ACC112 (cell line): ENCODE data around the gene UTP20.
"Not testable (repeated sequence)": the region's sequence is repeated elsewhere in the genome, so short reads cannot be mapped to it uniquely, and the experiment has no call there.

Source experiments
- H2AFZ ChIP-seq: fragments of 200-600 bp; sonication (generic); one replicate; pipeline ENCODE4 v1.6.0; 2017; ENCODE audit warnings: antibody characterized with exemption, low read length; ENCODE audit not compliant: unreplicated experiment
- H3K27ac ChIP-seq: fragments of 200-600 bp; sonication (generic); 2 replicates; pipeline ENCODE4 v1.5.1; 2014; ENCODE audit warnings: low read depth, mild to moderate bottlenecking, antibody characterized with exemption, low read length, moderate library complexity
- H3K27me3 ChIP-seq: fragments of 200-600 bp; sonication (generic); 2 replicates; pipeline ENCODE4 v1.6.1; 2014; ENCODE audit warnings: mild to moderate bottlenecking, antibody characterized with exemption, low read length, moderate library complexity, mixed read lengths; ENCODE audit not compliant: insufficient read depth
- H3K36me3 ChIP-seq: fragments of 200-600 bp; sonication (generic); 2 replicates; pipeline ENCODE4 v1.6.1; 2016; ENCODE audit warnings: mild to moderate bottlenecking, antibody characterized with exemption, low read length, moderate library complexity, mixed read lengths; ENCODE audit not compliant: insufficient read depth
- H3K4me1 ChIP-seq: fragments of 200-600 bp; sonication (generic); one replicate; pipeline ENCODE4 v1.6.1; 2016; ENCODE audit warnings: low read length, mixed read lengths; ENCODE audit not compliant: insufficient read depth, unreplicated experiment, control insufficient read depth
- H3K4me3 ChIP-seq: fragments of 200-600 bp; sonication (generic); 2 replicates; pipeline ENCODE4 v1.5.1; 2014; ENCODE audit warnings: mild to moderate bottlenecking, low read depth, low read length
- H3K79me2 ChIP-seq: fragments of 200-600 bp; sonication (generic); one replicate; pipeline ENCODE4 v1.6.0; 2016; ENCODE audit warnings: low read length; ENCODE audit not compliant: control insufficient read depth, unreplicated experiment, insufficient read depth

The UTP20 gene

GRCh38 chr12:101361455-101361854 is 81.5 kb downstream of the UTP20 start:
- no peak overlapping the region for H2AFZ ChIP-seq
- H3K79me2 ChIP-seq = no peaks in the 10 kb centered on the region
- H3K27me3 ChIP-seq = no peaks in the 10 kb centered on the region
- no peaks in the 10 kb centered on the region for H3K4me1 ChIP-seq
- no peak overlapping the region for H3K27ac ChIP-seq
- peaks cover 9% of the 10 kb centered on the region for H3K36me3 ChIP-seq
- no peak overlapping the region for H3K4me3 ChIP-seq

DNA sequence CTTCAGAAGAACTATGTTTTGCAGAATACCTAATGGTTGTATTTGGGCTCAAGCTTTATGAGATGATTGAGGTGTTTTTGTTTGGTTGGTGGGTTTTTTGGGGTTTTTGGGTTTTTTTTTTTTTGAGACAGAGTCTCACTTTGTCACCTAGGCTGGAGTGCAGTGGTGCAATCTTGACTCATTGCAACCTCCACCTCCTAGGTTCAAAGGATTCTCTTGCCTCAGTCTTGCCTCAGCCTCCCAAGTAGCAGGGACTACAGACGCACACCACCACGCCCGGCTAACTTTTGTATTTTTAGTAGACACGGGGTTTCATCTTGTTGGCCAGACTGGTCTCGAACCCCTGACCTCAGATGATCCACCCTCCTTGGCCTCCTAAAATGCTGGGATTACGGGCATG is 88.1 kb downstream of the UTP20 start:
- no peak overlapping the region for H3K27ac ChIP-seq
- no peak overlapping the region for H3K4me3 ChIP-seq
- no peaks in the 10 kb centered on the region for H3K27me3 ChIP-seq
- no peaks in the 10 kb centered on the region for H3K4me1 ChIP-seq
- H2AFZ ChIP-seq = no peak overlapping the region
- H3K36me3 ChIP-seq = peaks cover 14% of the 10 kb centered on the region; the same call in 1 of the 2 replicates
- H3K79me2 ChIP-seq = no peaks in the 10 kb centered on the region

DNA sequence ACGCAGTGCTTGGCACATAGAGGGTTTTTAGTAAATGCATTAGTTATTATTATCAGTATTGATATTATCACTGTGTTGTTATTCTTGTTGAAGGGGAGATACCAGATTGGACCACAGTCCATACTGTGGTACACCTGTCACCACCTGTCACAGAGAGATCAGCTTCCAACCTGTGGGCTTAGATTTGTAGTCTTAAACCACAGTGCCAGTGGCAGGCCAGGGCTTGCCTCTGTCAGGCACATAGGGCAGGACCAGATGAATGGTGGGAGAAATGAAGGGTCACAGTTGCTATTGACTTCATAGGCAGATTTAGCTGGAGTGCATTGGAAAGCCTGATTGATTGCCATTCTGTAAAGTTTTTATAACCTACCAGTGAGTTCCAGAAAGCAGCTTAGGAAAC is 92.5 kb downstream of the UTP20 start:
- peaks cover 18% of the 10 kb centered on the region; the same call in 1 of the 2 replicates for H3K36me3 ChIP-seq

GRCh38 chr12:101375573-101375972 is 95.7 kb downstream of the UTP20 start:
- Histone ChIP-seq H2AFZ (no peak overlapping the region), H3K4me3 (no peak overlapping the region), H3K36me3 (peaks cover 30% of the 10 kb centered on the region), H3K79me2 (no peaks in the 10 kb centered on the region), H3K27me3 (no peaks in the 10 kb centered on the region), H3K27ac (no peak overlapping the region), H3K4me1 (no peaks in the 10 kb centered on the region)

More for the DNA sequence above, 92.5 kb downstream of the UTP20 start:
- no peak overlapping the region for H2AFZ ChIP-seq
- no peaks in the 10 kb centered on the region for H3K27me3 ChIP-seq
- H3K4me3 ChIP-seq = no peak overlapping the region
- H3K79me2 ChIP-seq = no peaks in the 10 kb centered on the region
- no peaks in the 10 kb centered on the region for H3K4me1 ChIP-seq
- H3K27ac ChIP-seq = no peak overlapping the region

GRCh38 chr12:101379149-101379548 is 99.2 kb downstream of the UTP20 start:
- H3K27ac ChIP-seq = no peak overlapping the region
- no peaks in the 10 kb centered on the region for H3K4me1 ChIP-seq
- no peaks in the 10 kb centered on the region for H3K27me3 ChIP-seq
- H3K4me3 ChIP-seq = no peak overlapping the region
- H2AFZ ChIP-seq = no peak overlapping the region
- H3K36me3 ChIP-seq = peaks cover 19% of the 10 kb centered on the region
- H3K79me2 ChIP-seq = no peaks in the 10 kb centered on the region

DNA sequence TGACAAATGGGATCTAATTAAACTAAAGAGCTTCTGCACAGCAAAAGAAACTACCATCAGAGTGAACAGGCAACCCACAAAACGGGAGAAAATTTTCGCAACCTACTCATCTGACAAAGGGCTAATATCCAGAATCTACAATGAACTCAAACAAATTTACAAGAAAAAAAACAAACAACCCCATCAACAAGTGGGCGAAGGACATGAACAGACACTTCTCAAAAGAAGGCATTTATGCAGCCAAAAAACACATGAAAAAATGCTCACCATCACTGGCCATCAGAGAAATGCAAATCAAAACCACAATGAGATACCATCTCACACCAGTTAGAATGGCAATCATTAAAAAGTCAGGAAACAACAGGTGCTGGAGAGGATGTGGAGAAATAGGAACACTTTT is 111.3 kb downstream of the UTP20 start:
- H3K36me3 ChIP-seq = peaks cover 46% of the 10 kb centered on the region
- H3K79me2 ChIP-seq, H3K4me3 ChIP-seq, H2AFZ ChIP-seq, H3K27ac ChIP-seq, H3K27me3 ChIP-seq, H3K4me1 ChIP-seq: not testable (repeated sequence)

DNA sequence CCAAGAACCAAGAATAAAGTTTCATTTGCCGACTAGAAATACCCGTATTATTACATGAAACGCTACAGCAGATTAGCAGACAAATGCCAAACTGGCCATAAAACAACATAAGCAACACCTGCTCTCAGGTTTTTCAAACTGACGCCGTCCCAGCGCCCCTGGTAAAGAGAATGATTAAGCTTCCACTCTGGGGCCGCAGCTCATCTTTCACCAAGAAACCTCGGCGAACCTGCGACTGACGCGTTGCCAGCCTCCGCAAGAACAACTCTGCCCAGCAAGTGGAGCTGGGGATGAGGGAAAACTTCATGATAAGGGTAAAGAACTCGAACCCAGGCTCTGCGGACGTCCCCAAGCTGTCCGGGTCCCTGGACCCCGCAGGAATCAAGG is 127.1 kb downstream of the UTP20 start:
- Histone ChIP-seq H3K36me3 (no peaks in the 10 kb centered on the region), H2AFZ (peak overlapping the region; percentile 81), H3K27ac (peak overlapping the region; percentile 90), H3K4me1 (peaks cover 15% of the 10 kb centered on the region), H3K27me3 (0 out of 2 replicates have a peak, but pooled peaks cover 3% of the 10 kb centered on the region), H3K4me3 (peak overlapping the region; percentile 91), H3K79me2 (peaks cover 46% of the 10 kb centered on the region)

- Histone ChIP-seq H3K36me3 (no peaks in the 10 kb centered on the region), H3K4me3 (peak within 1 kb of the TSS; percentile 91), H3K4me1 (peaks cover 15% of the 10 kb centered on the region), H3K79me2 (peaks cover 39% of the 10 kb centered on the region), H3K27me3 (0 out of 2 replicates have a peak, but pooled peaks cover 3% of the 10 kb centered on the region), H2AFZ (peak within 1 kb of the TSS; percentile 94), H3K27ac (peak within 1 kb of the TSS; percentile 90)
Measured at GRCh38 chr12:101407436-101408345, 127.8 kb downstream of the UTP20 start, which contains the start of gene ARL1. Gene ARL1, minus strand, starts transcription at chr12:101407772. Its CDS starts 127 bp downstream, at chr12:101407645.

GRCh38 chr12:101410169-101410568 is 130.3 kb downstream of the UTP20 start:
- Histone ChIP-seq H3K79me2 (peaks cover 20% of the 10 kb centered on the region), H3K4me1 (peaks cover 15% of the 10 kb centered on the region)
- not testable (repeated sequence) for H3K36me3 ChIP-seq, H3K4me3 ChIP-seq, H3K27ac ChIP-seq, H3K27me3 ChIP-seq, H2AFZ ChIP-seq

DNA sequence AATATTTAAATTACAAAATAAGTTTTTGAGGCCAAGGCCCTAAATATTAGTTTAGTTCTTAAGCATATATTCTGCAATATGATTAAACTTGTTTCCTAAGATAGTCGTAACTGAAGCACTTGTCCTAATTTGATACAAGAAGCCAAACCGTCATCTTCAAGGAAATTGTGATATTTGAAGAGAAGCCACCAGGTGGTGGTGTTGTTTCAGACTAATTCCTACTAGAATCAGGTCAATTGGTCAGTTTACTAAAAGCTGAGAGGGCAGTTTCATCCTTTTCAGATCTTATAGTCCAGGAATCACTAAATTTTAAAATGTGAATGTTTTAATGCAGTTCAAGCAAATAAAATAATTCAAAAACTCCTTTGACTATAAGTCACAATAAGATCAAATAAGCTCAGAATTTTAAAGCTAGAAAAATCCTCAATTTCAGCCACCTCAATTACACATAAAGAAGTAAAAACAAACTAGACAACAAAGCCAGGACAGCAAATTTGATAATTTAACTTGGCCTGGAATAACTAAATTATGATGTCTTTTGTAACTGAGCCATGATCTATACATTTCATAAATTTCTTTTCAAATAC is 134.7 kb downstream of the UTP20 start:
- Histone ChIP-seq H3K27ac (no peak overlapping the region), H3K27me3 (0 out of 2 replicates have a peak, but pooled peaks cover 3% of the 10 kb centered on the region), H3K4me3 (no peak overlapping the region), H3K79me2 (no peaks in the 10 kb centered on the region), H3K4me1 (no peaks in the 10 kb centered on the region), H3K36me3 (no peaks in the 10 kb centered on the region), H2AFZ (no peak overlapping the region)
